ENCODE measurements around the gene TNKS2.

Gene TNKS2

GRCh38 chr10:91762878-91763277, 35.3 kb upstream of the TNKS2 start:
- no peak for TF ChIP-seq REST (IDR thresholded peaks at IDR 0.05; ENCODE audit: low read depth)
- TF ChIP-seq TCF12 (IDR thresholded peaks at IDR 0.05; ENCODE audit: low read depth), result no peak
- no peak for TF ChIP-seq USF1 (IDR thresholded peaks at IDR 0.05)
- no peak for TF ChIP-seq YY1 (IDR thresholded peaks at IDR 0.05; ENCODE audit: low read depth)
- no peak for TF ChIP-seq EGR1 (IDR thresholded peaks at IDR 0.05)

GRCh38 chr10:91766676-91767075, 31.6 kb upstream of the TNKS2 start:
- TF ChIP-seq EP300 (IDR thresholded peaks at IDR 0.05; ENCODE audit: borderline replicate concordance) (no peak), MAX (IDR thresholded peaks at IDR 0.05) (no peak), RAD21 (IDR thresholded peaks at IDR 0.05; ENCODE audit: low read depth) (no peak), USF1 (IDR thresholded peaks at IDR 0.05) (no peak), CREB1 (IDR thresholded peaks at IDR 0.05; ENCODE audit: low read depth) (no peak), YY1 (IDR thresholded peaks at IDR 0.05; ENCODE audit: low read depth) (no peak), NFIC (IDR thresholded peaks at IDR 0.05) (no peak), EGR1 (IDR thresholded peaks at IDR 0.05) (no peak), CEBPB (IDR thresholded peaks at IDR 0.05) (no peak), REST (IDR thresholded peaks at IDR 0.05; ENCODE audit: low read depth) (no peak), TAF1 (IDR thresholded peaks at IDR 0.05; ENCODE audit: low read depth) (no peak), TEAD4 (IDR thresholded peaks at IDR 0.05) (no peak), FOXM1 (IDR thresholded peaks at IDR 0.05; ENCODE audit: borderline replicate concordance, low read depth) (no peak), ZBTB7A (IDR thresholded peaks at IDR 0.05; ENCODE audit: low read depth) (no peak), TCF12 (IDR thresholded peaks at IDR 0.05; ENCODE audit: low read depth) (no peak)

- no peak for TF ChIP-seq TAF1 (IDR thresholded peaks at IDR 0.05; ENCODE audit: low read depth)
- TF ChIP-seq USF1 (IDR thresholded peaks at IDR 0.05), result no peak
- TF ChIP-seq NFIC (IDR thresholded peaks at IDR 0.05), result no peak
- no peak for TF ChIP-seq EGR1 (IDR thresholded peaks at IDR 0.05)
- no peak for TF ChIP-seq YY1 (IDR thresholded peaks at IDR 0.05; ENCODE audit: low read depth)
- no peak for TF ChIP-seq CREB1 (IDR thresholded peaks at IDR 0.05; ENCODE audit: low read depth)
- TF ChIP-seq REST (IDR thresholded peaks at IDR 0.05; ENCODE audit: low read depth), result no peak
- TF ChIP-seq TCF12 (IDR thresholded peaks at IDR 0.05; ENCODE audit: low read depth), result no peak
- no peak for TF ChIP-seq MAX (IDR thresholded peaks at IDR 0.05)
- TF ChIP-seq EP300 (IDR thresholded peaks at IDR 0.05; ENCODE audit: borderline replicate concordance), result no peak
Measured at GRCh38 chr10:91768123-91768522, 30.1 kb upstream of the TNKS2 start.

GRCh38 chr10:91771907-91772306, 26.3 kb upstream of the TNKS2 start:
- TF ChIP-seq TAF1 (IDR thresholded peaks at IDR 0.05; ENCODE audit: low read depth), result no peak
- TF ChIP-seq NFIC (IDR thresholded peaks at IDR 0.05), result no peak
- no peak for TF ChIP-seq EGR1 (IDR thresholded peaks at IDR 0.05)
- TF ChIP-seq MAX (IDR thresholded peaks at IDR 0.05), result no peak
- TF ChIP-seq EP300 (IDR thresholded peaks at IDR 0.05; ENCODE audit: borderline replicate concordance), result no peak
- TF ChIP-seq YY1 (IDR thresholded peaks at IDR 0.05; ENCODE audit: low read depth), result no peak
- no peak for TF ChIP-seq TCF12 (IDR thresholded peaks at IDR 0.05; ENCODE audit: low read depth)
- no peak for TF ChIP-seq RAD21 (IDR thresholded peaks at IDR 0.05; ENCODE audit: low read depth)
- TF ChIP-seq REST (IDR thresholded peaks at IDR 0.05; ENCODE audit: low read depth), result no peak
- TF ChIP-seq FOXM1 (IDR thresholded peaks at IDR 0.05; ENCODE audit: borderline replicate concordance, low read depth), result no peak
- TF ChIP-seq CREB1 (IDR thresholded peaks at IDR 0.05; ENCODE audit: low read depth), result no peak
- no peak for TF ChIP-seq CEBPB (IDR thresholded peaks at IDR 0.05)
- no peak for TF ChIP-seq USF1 (IDR thresholded peaks at IDR 0.05)
- TF ChIP-seq ZBTB7A (IDR thresholded peaks at IDR 0.05; ENCODE audit: low read depth), result no peak
- no peak for TF ChIP-seq TEAD4 (IDR thresholded peaks at IDR 0.05)

Measured in Ishikawa (cell line).